ENCODE results near the gene GPR18.
"Not testable (repeated sequence)": the region's sequence is repeated elsewhere in the genome, so short reads cannot be mapped to it uniquely, and the experiment has no call there.

The GPR18 gene

GRCh38 chr13:99267927-99268326 lies 9.7 kb upstream of the GPR18 start:
- no peak for DNase-seq (ENCODE audit: low read depth in 2 of 2, low spot score in 1 of 2)

- DNase-seq (ENCODE audit: low read depth in 2 of 2, low spot score in 1 of 2) = no peak
Measured at GRCh38 chr13:99266827-99267226, 8.6 kb upstream of the GPR18 start.

- DNase-seq (ENCODE audit: low read depth in 2 of 2, low spot score in 1 of 2) = no peak
Measured at GRCh38 chr13:99265821-99266426, 7.7 kb upstream of the GPR18 start.

- no peak for DNase-seq (ENCODE audit: low read depth in 2 of 2, low spot score in 1 of 2)
Measured at GRCh38 chr13:99265162-99265800, 7.1 kb upstream of the GPR18 start.

- DNase-seq (ENCODE audit: low read depth in 2 of 2, low spot score in 1 of 2) = no peak
Measured at GRCh38 chr13:99264051-99264450, 5.9 kb upstream of the GPR18 start.

GRCh38 chr13:99263126-99263785 lies 5.1 kb upstream of the GPR18 start:
- DNase-seq (ENCODE audit: low read depth in 2 of 2, low spot score in 1 of 2) = no peak

- DNase-seq (ENCODE audit: low read depth in 2 of 2, low spot score in 1 of 2) = no peak
Measured at GRCh38 chr13:99261059-99261458, 2.9 kb upstream of the GPR18 start.

- no peak for DNase-seq (ENCODE audit: low read depth in 2 of 2, low spot score in 1 of 2)
Measured at GRCh38 chr13:99260216-99260615, 2.0 kb upstream of the GPR18 start.

GRCh38 chr13:99258946-99259345 lies 767 bp upstream of the GPR18 start:
- DNase-seq (ENCODE audit: low read depth in 2 of 2, low spot score in 1 of 2) = no peak

GRCh38 chr13:99257291-99257690 lies 888 bp downstream of the GPR18 start:
- no peak for DNase-seq (ENCODE audit: low read depth in 2 of 2, low spot score in 1 of 2)

- no peak for DNase-seq (ENCODE audit: low read depth in 2 of 2, low spot score in 1 of 2)
Measured at GRCh38 chr13:99256709-99257108, 1.5 kb downstream of the GPR18 start.

- DNase-seq (ENCODE audit: low read depth in 2 of 2, low spot score in 1 of 2) = no peak
Measured at GRCh38 chr13:99256283-99256682, 1.9 kb downstream of the GPR18 start.

GRCh38 chr13:99255271-99255670 lies 2.9 kb downstream of the GPR18 start:
- DNase-seq (ENCODE audit: low read depth in 2 of 2, low spot score in 1 of 2) = no peak

GRCh38 chr13:99254830-99255229 lies 3.3 kb downstream of the GPR18 start:
- DNase-seq (ENCODE audit: low read depth in 2 of 2, low spot score in 1 of 2) = no peak

- DNase-seq (ENCODE audit: low read depth in 2 of 2, low spot score in 1 of 2) = no peak
Measured at GRCh38 chr13:99251921-99252320, 6.3 kb downstream of the GPR18 start.

GRCh38 chr13:99250982-99251825 lies 7.0 kb downstream of the GPR18 start:
- DNase-seq (ENCODE audit: low read depth in 2 of 2, low spot score in 1 of 2) = no peak

GRCh38 chr13:99249606-99250005 lies 8.6 kb downstream of the GPR18 start:
- not testable (repeated sequence) for DNase-seq (ENCODE audit: low read depth in 2 of 2, low spot score in 1 of 2)

- DNase-seq (ENCODE audit: low read depth in 2 of 2, low spot score in 1 of 2) = not testable (repeated sequence)
Measured at GRCh38 chr13:99249178-99249577, 9.0 kb downstream of the GPR18 start.

- no peak for DNase-seq (ENCODE audit: low read depth in 2 of 2, low spot score in 1 of 2)
Measured at GRCh38 chr13:99246100-99246499, 12.1 kb downstream of the GPR18 start.

GRCh38 chr13:99237981-99238662 lies 20.1 kb downstream of the GPR18 start:
- no peak for DNase-seq (ENCODE audit: low read depth in 2 of 2, low spot score in 1 of 2)

- DNase-seq (ENCODE audit: low read depth in 2 of 2, low spot score in 1 of 2) = no peak
Measured at GRCh38 chr13:99231721-99232120, 26.5 kb downstream of the GPR18 start.
